HG02588 (cell line): ENCODE results near the gene ITSN1.

ENCODE experiments used
- ATAC-seq: cut with Tn5 transposase; IDR thresholded peaks from one replicate; pipeline ENCODE4 v1.9.1; 2021; ENCODE audit warnings: mild to moderate bottlenecking, moderate library complexity; ENCODE audit not compliant: unreplicated experiment

The ITSN1 gene

DNA sequence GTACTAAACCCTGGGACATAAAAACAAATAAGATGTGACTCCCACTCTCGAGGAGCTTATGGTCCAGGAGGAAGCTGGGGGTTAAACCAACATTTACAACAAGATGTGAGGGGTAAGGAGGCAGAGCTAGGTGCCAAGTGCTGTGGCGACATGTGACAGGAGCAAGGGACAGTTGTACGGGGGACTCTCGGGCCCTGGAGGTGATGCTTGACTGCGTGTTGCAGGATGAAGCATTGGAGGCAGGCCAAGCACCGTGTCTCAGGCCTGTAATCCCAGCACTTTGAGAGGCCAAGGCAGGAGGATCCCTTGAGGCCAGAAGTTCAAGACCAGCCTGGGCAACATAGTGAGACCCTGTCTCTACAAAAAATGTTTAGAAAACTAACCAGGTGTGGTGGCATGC is 236.5 kb downstream of the ITSN1 start:
- no peak for ATAC-seq

DNA sequence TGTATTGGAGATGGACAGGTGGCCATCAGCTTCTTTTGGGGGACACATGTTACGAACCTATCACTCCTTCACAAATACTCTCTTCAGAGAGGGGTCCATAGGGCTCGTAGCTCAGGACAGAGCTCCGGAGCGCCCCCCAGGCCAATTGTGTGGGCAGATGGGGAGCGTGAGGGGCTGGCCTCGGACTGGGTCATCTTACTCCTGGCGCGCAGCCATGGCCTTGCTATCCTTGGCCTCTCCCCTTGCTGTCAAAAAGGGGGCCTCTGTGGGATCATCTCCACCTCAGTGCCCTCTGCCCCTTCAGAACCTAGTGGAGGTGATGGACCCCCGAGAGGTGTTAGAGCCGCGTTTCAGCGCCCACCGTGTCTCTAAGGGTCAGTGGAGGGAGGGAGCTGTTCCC is 238.3 kb downstream of the ITSN1 start:
- ATAC-seq, result no peak

DNA sequence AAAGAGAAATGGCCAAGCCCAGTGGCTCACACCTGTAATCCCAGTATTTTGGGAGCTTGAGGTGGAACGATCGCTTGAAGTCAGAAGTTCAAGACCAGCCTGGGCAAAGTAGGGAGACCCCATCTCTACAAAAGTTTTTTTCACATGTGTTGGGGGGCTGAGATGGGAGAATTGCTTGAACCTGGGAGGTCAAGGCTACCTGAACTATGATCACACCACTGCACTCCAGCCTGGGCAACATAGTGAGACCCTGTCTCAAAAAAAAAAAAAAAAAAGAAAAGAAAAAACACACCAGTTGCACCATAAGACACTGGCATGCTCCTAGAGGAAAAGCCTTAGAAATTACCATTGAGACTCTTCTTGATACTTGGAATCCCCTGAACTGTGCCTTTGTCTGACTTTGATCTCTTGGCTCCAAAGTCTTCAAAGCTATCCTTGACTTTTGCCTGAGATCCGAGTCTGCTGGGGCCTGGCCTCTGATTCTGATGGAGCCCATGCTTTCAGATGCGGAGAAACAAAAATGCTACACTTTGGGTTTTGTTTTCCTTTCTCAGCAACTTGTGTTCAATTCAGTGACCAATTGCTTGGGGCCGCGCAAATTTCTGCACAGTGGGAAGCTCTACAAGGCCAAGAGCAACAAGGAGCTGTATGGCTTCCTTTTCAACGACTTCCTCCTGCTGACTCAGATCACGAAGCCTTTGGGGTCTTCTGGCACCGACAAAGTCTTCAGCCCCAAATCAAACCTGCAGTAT is 239.6 kb downstream of the ITSN1 start:
- no peak for ATAC-seq

DNA sequence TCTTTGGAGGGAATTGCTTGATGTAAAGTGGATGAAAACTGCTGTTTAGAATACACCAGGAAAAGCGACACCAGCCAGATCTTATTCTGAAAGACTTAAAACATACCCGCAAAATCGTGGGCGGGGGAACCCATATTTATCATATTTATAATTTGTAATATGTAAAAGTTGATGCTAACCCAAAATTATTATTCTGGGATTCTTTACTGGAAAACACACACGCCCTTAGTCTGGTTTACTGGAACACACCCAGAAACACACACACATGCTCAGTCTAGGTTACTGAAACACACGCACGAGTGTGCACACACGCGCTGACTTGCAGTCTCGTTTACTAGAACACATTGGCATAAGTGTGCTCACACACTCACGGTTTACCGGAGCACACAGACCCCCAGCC is 240.8 kb downstream of the ITSN1 start:
- no peak for ATAC-seq

DNA sequence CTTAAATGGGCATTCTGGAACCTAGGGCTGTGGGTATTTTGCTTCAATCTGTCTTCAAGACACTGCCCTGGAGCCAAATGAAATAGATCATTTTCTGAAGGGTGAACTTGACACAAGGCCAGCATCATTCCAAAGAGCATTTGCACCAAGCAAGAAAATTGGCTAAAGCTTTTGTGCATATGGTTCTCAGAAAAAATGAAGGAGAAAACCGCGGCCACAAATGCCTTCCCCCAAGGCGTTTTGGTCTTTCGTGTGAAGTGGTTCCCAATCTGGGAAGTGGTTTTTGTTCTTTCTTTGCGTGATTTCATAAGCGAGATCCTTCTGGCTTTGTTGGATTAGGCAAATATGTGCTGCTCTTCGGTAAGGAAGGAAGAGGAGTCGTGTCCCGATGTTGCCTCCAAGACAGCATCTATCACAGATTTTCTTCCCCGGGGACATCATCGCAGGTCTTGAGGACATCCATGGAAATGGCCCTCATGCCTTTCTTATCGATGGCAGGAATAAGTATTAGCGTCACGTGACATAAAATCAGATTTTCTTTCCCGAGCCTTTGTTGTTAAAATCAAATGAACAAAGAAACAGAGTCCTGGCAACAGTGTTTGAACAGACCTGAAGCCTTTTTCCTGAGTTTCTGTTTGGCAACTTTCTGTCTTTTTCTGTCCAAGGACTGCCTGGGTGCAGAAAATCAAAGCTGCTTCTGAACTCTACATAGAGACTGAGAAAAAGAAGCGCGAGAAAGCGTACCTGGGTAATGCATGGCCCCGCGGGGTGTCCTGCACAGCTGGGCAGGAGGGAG is 242.3 kb downstream of the ITSN1 start:
- ATAC-seq, result no peak

DNA sequence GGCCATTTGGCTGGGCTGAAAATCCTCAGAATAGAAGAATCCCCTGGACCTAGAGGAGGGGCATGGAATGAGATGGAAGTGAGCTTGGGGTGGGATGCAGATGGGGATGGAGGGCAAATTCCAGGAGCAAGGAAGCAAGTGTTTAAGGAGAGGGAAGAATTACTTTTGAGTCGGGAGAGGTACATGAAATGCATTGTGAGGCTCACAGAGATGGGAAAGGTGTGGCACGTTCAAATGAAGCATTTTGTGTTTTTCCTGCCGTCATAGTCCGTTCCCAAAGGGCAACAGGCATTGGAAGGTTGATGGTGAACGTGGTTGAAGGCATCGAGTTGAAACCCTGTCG is 242.8 kb downstream of the ITSN1 start:
- ATAC-seq, result no peak

DNA sequence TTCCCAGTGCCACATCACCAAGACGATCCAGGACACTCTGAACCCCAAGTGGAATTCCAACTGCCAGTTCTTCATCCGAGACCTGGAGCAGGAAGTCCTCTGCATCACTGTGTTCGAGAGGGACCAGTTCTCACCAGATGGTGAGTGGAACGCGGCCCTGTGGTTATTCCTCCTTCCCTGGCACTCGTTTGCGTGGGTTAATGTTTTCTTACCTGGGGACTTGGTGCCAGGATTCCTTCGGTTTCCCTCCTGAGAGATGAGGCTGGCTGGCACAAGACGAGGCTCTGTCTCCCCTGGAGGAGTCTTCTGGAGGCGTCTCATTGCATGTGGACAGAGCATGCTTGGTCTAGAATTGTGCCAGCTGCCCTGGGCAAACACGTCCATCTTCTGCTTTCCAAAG is 244.0 kb downstream of the ITSN1 start:
- no peak for ATAC-seq

DNA sequence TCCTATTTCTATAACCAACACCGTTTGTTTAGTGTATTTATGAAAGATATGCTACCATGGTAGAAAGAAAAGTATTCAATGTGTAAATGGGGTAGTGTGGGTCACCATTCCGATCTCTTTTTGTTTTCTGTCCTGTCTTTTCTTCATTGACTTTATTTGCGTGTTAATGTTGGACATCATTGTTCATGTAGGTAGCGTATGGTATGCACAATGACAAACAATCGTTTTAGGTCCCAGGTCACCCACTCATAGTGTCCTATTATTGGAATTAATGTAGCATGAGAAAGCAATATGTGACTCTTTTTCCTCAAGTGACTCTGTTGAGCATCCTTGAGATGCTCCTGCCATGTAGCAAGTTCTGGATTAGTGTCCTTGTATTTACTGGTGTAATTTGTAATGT is 247.9 kb downstream of the ITSN1 start:
- ATAC-seq, result no peak

DNA sequence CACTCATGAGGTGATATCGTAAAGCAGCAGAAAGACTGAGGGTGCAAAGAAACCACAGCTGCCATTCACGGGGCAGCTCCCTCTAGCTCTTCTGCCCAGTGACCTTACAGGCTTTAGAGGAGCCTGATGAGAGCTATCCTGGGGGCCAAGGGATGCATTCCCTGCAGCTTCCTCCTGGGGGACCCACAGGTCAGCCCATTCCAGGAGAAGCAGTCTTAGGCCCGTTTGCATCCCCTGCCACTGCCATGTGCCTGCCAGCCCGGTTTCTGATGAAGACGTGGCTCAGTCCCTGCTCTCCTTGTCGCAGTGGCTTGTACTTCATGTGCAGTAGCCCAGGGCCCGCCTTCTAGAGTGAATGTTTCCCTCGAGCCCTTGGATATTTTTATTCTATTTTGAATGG is 250.6 kb downstream of the ITSN1 start:
- no peak for ATAC-seq

DNA sequence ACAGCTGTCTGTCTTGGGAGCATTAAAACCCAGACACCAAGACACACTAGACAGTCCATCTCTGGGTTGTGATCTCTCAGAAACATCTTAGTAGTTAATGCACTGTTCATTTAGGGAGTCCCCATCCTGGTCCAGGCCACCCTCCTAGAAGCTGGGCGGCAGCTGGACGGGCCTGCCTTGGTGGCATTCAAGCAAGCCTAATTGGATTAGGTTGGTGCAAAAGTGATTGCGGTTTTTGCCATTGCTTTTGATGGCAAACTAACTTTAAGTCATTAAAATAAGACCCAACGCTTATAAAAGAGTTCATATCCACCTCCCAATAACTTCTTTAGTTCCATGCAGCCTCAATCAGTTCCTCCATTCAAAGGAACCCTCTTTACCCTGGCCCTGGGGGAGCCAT is 251.6 kb downstream of the ITSN1 start:
- ATAC-seq, result no peak

DNA sequence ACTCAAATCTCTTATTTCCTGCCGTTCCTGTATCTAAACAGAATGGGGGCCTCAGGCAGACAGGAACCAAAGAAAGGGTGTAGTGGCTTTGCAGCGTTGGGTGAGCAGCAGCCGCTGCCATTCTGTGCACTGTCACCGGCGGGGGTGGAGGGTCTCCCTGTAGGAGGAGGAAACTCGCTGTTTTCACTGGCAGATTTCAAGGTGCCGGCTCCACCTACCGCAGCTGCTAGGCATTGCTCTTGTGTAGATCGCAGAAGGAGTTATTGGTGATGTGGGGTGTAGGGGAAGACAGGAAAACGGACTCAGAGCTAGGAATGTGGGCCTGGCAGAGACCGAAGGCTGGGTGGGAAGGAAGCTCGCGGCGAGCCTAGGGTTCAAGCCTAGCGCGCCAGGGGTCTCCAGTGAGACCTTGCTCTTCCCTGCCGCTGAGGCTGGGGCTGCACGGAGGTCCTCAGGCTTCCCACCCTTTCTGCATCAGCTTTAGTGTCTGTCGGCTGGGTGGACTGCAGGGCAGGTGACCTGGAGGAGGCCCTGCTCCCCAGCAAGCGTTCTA is 252.5 kb downstream of the ITSN1 start:
- ATAC-seq, result no peak

DNA sequence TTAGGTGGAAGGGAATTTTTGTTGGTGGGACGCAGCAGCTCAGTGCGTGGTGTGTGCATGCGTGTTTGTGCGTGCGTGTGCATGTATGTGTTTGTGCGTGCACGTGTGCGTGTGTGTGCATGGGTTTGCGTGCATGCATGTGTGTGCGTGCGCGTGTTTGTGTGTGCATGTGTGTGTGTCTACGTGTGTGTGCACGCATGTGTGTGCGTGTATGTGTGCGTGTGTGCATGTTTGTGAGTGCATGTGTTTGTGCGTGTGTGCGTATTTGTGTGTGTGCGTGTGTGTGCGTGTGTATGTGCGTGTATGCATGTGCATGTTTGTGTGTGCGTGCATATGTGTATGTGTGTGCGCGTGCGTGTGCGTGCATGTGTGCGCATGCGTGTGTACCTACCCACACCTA is 253.1 kb downstream of the ITSN1 start:
- no peak for ATAC-seq

DNA sequence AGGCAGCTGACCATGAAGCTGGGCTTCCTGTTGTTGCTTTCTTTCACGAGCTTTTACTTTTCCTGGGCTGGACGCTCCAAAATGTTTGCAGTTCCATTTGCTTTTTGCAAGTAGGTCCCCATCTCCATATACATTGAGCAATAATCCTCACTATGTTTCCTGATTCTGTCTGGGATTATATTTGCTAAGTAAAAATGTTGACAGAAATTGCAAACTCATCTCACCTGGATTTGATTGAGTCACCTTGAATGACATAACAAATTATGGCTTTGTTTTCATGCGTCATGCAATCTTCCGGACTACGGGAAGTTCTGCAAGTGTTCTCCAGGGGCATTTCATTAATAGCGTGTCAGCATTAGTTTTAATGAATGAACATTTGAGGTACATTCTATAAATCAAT is 254.4 kb downstream of the ITSN1 start:
- ATAC-seq, result no peak

DNA sequence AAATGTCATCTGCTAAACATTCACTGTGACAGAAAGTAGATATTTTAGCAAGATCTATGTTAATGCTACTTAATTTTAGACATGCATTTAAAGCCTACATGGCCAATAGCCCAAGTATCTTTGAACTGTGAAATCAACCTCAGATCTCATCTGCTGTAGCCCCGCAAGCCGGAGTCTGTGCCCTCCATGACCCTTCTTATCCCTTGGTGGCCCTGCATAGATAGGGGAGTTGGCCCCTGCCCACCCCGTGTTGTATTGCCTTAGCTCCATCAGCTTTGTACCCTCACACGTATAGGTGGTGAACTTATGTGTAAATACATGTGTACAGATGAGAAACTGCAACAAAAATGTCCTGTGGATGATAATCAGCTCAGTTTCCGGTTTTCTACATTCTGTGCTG is 254.8 kb downstream of the ITSN1 start:
- ATAC-seq, result no peak

DNA sequence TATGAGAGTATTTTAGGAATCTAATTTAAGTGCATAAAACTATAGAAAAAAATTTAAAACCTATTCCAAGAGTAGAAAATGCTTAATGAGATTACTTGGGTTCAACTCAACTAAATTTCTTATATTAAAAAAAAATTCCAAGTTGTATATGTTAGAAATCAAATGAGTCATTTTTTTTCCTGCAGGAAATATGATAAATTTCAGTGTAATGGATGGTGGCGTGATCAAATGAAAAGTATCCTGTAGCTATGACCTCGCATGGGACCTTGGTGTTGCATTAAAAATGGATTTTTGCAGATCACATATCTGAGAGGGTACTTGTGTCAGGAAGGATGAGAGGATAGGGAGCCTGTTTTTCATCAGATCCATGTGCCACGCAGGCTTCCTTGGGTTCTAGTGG is 255.4 kb downstream of the ITSN1 start:
- no peak for ATAC-seq

DNA sequence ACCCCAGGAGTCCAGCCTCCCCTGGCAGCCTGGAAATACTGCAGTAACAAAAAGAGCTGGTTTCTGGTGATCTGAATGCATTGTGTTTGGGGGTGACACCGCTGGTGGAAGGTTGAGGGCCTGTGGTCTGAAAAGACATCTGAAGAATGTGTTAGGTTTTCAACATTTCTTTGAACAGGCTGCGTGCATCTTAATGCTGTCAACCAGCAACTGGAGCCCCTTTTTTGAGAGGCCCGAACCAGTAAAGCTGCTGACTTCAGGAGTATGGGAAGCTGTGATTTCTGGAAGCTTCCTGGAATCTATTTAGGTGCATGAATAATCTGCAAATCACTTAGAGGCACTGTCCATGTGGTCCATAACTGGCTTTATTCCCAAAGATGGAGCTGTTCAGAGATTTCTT is 256.3 kb downstream of the ITSN1 start:
- no peak for ATAC-seq

DNA sequence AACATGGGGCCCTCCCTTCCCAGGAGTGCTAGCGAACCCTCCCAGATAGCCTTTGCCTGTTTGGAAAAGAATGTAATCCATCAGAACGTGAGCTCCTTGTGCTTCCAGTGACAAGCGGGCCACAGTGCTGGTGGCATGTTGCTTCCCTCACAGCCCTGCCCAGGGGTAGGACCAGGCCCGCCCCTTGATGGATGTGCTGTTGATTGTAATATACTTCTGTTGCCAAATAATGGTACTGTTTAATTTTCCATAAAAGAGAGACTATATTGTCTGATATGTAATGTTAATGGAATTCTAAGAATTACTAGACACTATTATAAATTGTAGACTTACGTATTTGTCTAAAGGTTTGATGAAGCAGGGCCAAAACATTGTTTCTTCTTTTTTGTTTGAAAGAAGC is 256.9 kb downstream of the ITSN1 start:
- ATAC-seq, result no peak

DNA sequence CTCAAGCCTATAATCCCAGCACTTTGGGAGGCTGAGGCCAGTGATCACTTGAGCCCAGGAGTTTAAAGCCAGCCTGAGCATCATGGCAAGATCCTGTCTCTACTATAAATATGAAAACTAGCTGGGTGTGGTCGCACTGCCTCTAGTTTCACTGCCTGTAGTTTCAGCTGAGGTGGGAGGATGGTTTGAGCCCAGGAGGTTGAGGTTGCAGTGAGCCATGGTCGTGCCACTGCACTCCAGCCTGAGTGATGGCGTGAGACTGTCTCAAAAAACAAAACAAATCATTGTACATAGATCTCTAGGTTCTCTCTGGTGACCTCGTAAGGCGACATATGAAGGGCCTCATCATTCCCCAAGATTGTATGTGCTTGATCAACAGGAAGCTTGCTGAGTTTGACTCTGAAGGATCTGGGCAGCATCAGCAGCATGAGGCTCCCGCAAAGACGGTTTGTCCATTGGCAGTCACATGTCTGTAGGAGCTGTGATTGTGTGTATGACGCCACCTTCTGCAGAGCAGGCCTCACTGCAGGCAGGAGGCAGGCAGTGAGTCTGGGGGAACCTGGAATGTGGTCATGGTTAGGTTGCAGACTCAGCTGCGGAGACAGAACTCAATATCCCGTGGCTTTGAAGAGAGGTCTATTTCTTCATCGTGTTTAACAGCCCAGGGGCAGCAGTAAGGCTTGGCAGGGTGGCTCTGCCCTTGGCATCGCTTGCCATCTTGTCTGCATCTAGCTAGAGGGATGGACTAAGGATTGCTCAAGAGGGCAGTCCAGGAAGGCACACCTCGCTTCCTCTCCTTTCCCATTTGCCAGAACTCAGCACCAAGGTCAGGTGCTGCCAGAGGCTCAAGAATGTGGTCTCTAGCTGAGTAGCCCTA is 259.3 kb downstream of the ITSN1 start:
- no peak for ATAC-seq

DNA sequence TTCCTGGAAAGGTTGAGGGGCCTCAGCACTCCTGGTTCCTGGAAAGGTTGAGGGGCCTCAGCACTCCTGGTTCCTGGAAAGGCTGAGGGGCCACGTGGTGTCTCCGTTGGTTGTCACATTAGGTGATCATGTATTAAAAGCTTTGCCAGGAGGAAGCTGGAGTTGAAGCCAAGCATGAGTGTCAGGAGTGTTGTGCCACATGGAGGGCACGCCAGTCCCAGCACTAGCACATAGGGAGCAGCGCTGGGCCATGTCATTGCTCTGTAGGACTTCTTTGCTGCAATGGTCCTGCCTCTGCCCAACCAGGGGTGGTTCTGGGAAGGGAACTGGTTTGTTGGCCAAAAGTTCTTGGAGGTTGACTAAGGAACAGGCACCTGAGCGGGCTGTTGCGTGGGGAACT is 260.0 kb downstream of the ITSN1 start:
- ATAC-seq, result no peak

DNA sequence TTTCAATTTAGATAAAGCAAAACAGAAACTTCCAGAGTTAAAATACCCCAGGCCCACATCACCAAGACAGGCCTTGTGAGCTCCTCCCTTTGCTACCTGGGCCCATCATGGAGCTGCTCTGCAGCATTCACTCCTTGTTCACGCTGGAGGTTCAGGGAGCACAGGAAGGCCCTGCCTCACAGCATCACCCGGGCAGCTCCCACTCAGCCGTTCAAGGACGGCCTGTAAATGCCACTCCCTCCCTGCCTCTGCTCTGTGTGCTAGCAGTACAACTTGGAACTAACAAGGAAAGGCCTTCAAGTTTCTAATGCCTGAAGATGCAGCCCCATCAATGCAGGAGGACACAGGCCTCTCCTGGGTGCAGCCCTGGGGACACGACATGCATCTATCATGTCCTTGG is 261.7 kb downstream of the ITSN1 start:
- ATAC-seq, result no peak

DNA sequence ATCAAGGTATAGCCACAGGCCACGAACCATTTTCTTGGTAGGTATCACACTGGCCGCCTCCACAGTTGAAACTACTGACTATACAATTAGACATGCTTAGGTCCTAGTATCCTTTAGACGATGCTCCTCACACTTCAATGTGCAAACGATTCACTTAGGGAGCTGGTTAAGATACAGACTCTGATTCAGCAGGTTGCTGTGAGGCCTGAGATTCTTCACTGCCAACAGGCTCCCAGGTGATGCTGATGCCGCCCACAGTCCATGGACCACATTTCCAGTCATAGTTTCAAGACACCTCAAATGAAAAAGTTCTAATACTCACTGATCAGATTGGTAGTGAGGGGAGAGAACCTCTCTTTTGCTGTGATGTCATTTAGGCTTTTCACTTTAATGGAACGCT is 266.5 kb downstream of the ITSN1 start:
- no peak for ATAC-seq
